SK-N-SH treated with all-trans-retinoic acid at 6 μM for 48 hours (cell line): ENCODE results near the gene MIER3.

Source experiments
- ATAC-seq: fragments of 200-7000 bp; cut with Tn5 transposase; 3 replicates; pipeline ENCODE4 v1.9.1; 2020; ENCODE audit warnings: mild to moderate bottlenecking, moderate library complexity
- CSRNP3 ChIP-seq: fragments of 250-450 bp; sonication (Bioruptor Pico); IDR thresholded peaks from 2 replicates; pipeline ENCODE4 v1.5.1; 2021; ENCODE audit warnings: mild to moderate bottlenecking, moderate library complexity
- PPARA ChIP-seq: fragments of 250-450 bp; sonication (Bioruptor Pico); IDR thresholded peaks from 2 replicates; pipeline ENCODE4 v1.5.0; 2020; ENCODE audit warnings: mild to moderate bottlenecking, borderline replicate concordance
- RARB ChIP-seq: fragments of 250-450 bp; sonication (Bioruptor Pico); IDR thresholded peaks from 2 replicates; pipeline ENCODE4 v1.8.0; 2021; ENCODE audit warnings: mild to moderate bottlenecking, moderate library complexity

Gene MIER3

GRCh38 chr5:56873056-56873455 lies 78.9 kb downstream of the MIER3 start:
- no peak for ATAC-seq
- no peak for TF ChIP-seq RARB

GRCh38 chr5:56871777-56872176 lies 80.1 kb downstream of the MIER3 start:
- ATAC-seq = no peak
- TF ChIP-seq CSRNP3 (CRISPR knock-in tag) (no peak), PPARA (CRISPR knock-in tag) (no peak)
- TF ChIP-seq, all 23 proteins: peak for 0
